ENCODE data around the gene CMTM1. TPM values are rescaled to one million over a fixed set of nuclear protein-coding genes. Genes with fewer than 3 reads are reported as not detected.

CMTM1 gene
- total RNA-seq, 1 donor from 2014 or later, result 8.8 TPM

DNA sequence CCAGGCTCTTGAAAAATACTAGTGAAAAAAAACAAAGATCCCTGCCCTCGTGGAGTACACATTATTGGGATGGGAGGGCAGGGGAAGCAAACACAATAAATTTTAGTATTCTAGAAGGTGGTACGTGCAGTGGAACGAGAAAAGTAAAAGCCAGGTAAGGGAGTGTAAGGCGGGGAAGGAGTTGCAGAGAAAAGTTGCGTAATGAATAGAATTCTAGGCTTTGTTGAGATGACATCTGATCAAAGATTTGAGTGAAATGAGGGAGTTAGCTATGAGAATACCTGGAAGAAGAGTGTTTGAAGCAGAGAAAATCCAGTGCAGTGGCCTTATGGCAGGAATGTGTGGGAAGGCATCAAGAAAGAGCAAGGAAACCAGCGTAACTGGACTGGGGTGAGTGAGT is 11.7 kb upstream of the CMTM1 start:
- H3K9me3 Mint-ChIP-seq (ENCODE audit: low read depth), result no peaks in the 10 kb centered on the region
- H3K27ac Mint-ChIP-seq, result no peak overlapping the region
- H3K4me1 Mint-ChIP-seq (ENCODE audit: low read depth), result peaks cover 14% of the 10 kb centered on the region
- peaks cover 10% of the 10 kb centered on the region for H3K36me3 Mint-ChIP-seq (ENCODE audit: insufficient read depth)
- no peak overlapping the region for H3K4me3 Mint-ChIP-seq (ENCODE audit: low read depth)
- no peak for DNase-seq (ENCODE audit: low spot score, unreplicated experiment)
- TF ChIP-seq, protein P1, sequence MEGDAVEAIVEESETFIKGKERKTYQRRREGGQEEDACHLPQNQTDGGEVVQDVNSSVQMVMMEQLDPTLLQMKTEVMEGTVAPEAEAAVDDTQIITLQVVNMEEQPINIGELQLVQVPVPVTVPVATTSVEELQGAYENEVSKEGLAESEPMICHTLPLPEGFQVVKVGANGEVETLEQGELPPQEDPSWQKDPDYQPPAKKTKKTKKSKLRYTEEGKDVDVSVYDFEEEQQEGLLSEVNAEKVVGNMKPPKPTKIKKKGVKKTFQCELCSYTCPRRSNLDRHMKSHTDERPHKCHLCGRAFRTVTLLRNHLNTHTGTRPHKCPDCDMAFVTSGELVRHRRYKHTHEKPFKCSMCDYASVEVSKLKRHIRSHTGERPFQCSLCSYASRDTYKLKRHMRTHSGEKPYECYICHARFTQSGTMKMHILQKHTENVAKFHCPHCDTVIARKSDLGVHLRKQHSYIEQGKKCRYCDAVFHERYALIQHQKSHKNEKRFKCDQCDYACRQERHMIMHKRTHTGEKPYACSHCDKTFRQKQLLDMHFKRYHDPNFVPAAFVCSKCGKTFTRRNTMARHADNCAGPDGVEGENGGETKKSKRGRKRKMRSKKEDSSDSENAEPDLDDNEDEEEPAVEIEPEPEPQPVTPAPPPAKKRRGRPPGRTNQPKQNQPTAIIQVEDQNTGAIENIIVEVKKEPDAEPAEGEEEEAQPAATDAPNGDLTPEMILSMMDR (IDR thresholded peaks at IDR 0.05; ENCODE audit: unreplicated experiment), result no peak
- H3K27me3 Mint-ChIP-seq, result no peaks in the 10 kb centered on the region

DNA sequence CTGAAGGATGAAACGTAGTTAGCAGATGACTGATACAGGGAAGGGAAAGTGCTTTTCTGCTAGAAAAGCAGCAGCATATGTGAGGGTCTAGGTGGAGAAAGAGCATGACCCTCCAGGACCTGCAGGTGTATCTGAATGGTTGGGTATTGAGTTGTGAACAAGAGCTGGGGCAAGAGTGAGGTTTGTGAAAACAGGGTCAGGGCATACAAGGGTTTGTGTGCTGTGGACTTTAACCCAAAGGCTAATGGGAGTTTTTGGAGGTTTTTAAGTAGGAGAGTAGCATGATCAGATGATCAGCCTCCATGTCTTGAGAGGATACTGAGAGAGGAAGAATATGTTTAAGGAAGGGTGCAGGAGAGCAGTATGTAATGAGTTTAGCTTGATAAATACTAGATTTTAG is 6.1 kb upstream of the CMTM1 start:
- peaks cover 12% of the 10 kb centered on the region for H3K36me3 Mint-ChIP-seq (ENCODE audit: insufficient read depth)
- TF ChIP-seq, protein P1 (IDR thresholded peaks at IDR 0.05; ENCODE audit: unreplicated experiment), result no peak
- peaks cover 11% of the 10 kb centered on the region for H3K4me1 Mint-ChIP-seq (ENCODE audit: low read depth)
- H3K27ac Mint-ChIP-seq, result peak overlapping the region; percentile 63
- DNase-seq (ENCODE audit: low spot score, unreplicated experiment), result no peak
- no peaks in the 10 kb centered on the region for H3K9me3 Mint-ChIP-seq (ENCODE audit: low read depth)
- H3K27me3 Mint-ChIP-seq, result no peaks in the 10 kb centered on the region
- H3K4me3 Mint-ChIP-seq (ENCODE audit: low read depth), result no peak overlapping the region

DNA sequence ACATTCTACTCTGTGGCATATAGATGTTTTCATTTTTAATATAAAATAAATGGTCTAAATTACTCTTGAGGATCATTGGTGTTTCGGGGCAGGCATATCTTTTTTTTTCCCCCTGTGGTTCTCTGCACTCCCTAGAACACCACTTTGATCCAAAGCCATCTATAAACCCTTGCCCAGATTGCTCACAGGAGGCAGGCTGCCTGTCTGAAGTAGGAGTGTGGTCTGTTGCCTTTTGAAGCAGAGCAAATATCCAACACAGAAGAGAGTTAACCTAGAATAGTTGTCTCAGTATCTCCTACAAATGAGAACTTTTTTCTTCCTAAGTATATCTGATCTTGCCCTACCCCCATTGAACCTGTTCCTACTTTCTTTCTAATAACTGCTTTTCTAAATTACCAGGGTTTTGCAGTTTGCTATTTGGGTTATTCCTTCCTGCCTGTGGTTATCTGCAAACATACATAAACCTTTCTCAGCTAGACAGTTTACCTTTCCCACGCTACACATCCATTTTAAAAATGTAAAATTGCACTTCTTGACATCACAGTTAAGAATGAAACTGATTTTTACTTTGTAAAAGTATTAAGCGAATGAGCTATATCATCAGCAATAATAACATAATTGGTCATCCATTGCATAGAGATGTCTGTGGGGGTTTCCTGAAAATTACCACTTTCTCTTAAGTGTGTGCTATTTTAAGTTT is 4.7 kb upstream of the CMTM1 start:
- Mint-ChIP-seq H3K4me3 (ENCODE audit: low read depth) (no peak overlapping the region), H3K36me3 (ENCODE audit: insufficient read depth) (peaks cover 14% of the 10 kb centered on the region), H3K4me1 (ENCODE audit: low read depth) (peaks cover 11% of the 10 kb centered on the region), H3K27me3 (no peaks in the 10 kb centered on the region), H3K27ac (no peak overlapping the region), H3K9me3 (ENCODE audit: low read depth) (no peaks in the 10 kb centered on the region)
- no peak for DNase-seq (ENCODE audit: low spot score, unreplicated experiment)
- TF ChIP-seq, protein P1 (IDR thresholded peaks at IDR 0.05; ENCODE audit: unreplicated experiment), result no peak

DNA sequence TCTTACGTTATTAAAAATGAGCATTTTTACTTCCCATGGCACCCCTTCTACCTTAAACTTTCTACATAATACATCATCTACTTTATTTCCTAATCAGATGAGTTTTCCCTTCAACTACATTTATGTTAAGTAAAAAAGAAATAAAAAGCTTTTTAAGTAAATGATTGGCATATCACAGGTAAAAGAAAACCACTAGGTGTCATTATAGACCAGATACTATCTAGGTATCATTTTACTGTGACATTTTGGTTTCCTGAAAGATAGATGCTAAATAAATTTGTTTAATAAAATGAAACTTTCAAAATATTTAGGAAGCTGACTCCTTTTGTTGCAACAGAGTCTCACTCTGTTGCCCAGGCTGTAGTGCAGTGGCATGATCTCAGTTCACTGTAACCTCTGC is 3.8 kb upstream of the CMTM1 start:
- H3K27ac Mint-ChIP-seq, result no peak overlapping the region
- peaks cover 11% of the 10 kb centered on the region for H3K4me1 Mint-ChIP-seq (ENCODE audit: low read depth)
- no peak for DNase-seq (ENCODE audit: low spot score, unreplicated experiment)
- TF ChIP-seq, protein P1 (IDR thresholded peaks at IDR 0.05; ENCODE audit: unreplicated experiment), result no peak
- no peaks in the 10 kb centered on the region for H3K27me3 Mint-ChIP-seq
- peaks cover 17% of the 10 kb centered on the region for H3K36me3 Mint-ChIP-seq (ENCODE audit: insufficient read depth)
- no peaks in the 10 kb centered on the region for H3K9me3 Mint-ChIP-seq (ENCODE audit: low read depth)
- H3K4me3 Mint-ChIP-seq (ENCODE audit: low read depth), result no peak overlapping the region

DNA sequence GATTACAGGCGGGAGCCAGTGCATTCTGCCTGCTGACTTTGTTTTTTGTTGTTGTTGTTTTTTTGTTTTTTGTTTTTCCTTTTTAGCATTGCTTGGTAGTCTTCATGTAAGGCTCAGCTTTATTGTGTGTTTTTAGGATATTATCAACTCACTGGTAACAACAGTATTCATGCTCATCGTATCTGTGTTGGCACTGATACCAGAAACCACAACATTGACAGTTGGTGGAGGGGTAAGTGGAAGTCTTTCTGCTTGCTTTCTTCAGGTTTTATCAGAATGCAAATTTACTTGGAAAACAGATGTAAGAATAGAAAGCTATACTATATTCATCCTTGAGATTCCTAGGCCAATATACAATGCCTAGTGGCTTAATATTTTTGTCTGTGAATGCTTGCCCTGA is 3.3 kb upstream of the CMTM1 start:
- no peak for DNase-seq (ENCODE audit: low spot score, unreplicated experiment)
- no peaks in the 10 kb centered on the region for H3K9me3 Mint-ChIP-seq (ENCODE audit: low read depth)
- H3K27ac Mint-ChIP-seq, result peak overlapping the region; percentile 65
- H3K27me3 Mint-ChIP-seq, result no peaks in the 10 kb centered on the region
- no peak overlapping the region for H3K4me3 Mint-ChIP-seq (ENCODE audit: low read depth)
- TF ChIP-seq, protein P1 (IDR thresholded peaks at IDR 0.05; ENCODE audit: unreplicated experiment), result no peak
- H3K4me1 Mint-ChIP-seq (ENCODE audit: low read depth), result peaks cover 11% of the 10 kb centered on the region
- H3K36me3 Mint-ChIP-seq (ENCODE audit: insufficient read depth), result peaks cover 16% of the 10 kb centered on the region
